ENCODE measurements around the gene SETD2.

DNA sequence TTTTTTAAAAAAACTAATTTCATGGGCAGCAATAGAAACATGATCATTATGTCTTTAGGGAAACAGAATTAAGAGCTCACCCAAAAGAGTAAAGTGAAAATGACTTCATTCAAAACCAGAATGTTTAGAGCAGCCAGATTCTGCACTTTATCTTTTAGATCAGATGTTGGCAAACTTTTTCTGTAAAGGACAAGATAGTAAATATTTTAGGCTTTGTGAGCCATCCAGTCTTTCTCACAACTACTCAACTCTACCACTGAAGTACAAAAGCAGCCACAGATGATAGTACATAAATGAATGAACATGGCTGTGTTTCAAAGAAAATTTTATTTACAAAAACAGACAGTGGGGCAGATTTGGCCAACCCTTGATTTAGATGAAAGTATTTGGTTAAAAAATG lies 84.5 kb downstream of the SETD2 start:
- TF ChIP-seq SUZ12 (IDR thresholded peaks at IDR 0.05; ENCODE audit: extremely low read depth, insufficient read depth, insufficient read length), result no peak
- TF ChIP-seq ZNF274 (IDR thresholded peaks at IDR 0.05; ENCODE audit: low read depth, low read length), result no peak
- no peak for TF ChIP-seq YY1 (IDR thresholded peaks at IDR 0.05; ENCODE audit: insufficient read depth, insufficient read length)

All from NT2/D1 (cell line).